ENCODE data around the gene ARHGAP12.
"Not testable (repeated sequence)": the region's sequence is repeated elsewhere in the genome, so short reads cannot be mapped to it uniquely, and the experiment has no call there.

The ARHGAP12 gene

DNA sequence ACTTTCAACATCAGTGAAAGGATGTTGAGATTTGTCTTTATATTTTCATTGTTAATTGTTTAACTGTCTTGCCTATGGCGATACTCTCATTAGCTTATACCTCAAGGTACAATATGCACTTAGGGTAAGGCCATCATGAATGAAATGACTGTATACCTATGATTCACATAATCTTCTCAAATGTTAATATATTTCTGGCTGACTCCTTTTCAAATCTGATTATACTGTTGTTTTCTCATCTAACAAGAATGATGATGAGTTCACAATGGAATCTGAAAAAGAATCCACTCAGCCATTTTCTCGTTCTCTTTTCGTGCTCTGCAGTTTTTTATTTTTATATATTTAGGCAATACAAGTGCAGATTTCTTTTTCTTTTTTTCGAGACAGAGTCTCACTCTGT is 159.1 kb downstream of the ARHGAP12 start:
- DNase-seq (ENCODE audit: low spot score), result peak; percentile 28

- not testable (repeated sequence) for DNase-seq (ENCODE audit: low spot score)
These were observed 159.7 kb downstream of the ARHGAP12 start for GRCh38 chr10:31768935-31769334.

DNA sequence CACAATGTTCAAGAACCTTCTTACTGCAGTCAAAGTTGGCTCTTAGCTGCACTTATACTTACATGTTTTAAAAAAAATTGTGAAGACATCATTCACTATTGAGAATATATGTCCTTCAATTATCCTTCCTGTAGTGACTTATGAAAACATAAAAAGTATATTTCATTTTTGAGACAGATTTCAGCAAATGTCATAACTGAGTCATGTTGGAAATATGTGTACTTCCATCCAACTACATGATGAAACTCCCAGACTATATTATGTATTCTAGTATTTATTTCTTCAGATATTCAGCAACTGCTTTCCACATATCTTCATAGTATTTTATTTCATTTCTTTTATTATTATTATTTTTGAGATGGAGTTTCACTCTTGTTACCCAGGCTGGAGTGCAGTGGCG is 160.2 kb downstream of the ARHGAP12 start:
- no peak for DNase-seq (ENCODE audit: low spot score)

GRCh38 chr10:31765541-31765940 is 163.1 kb downstream of the ARHGAP12 start:
- DNase-seq (ENCODE audit: low spot score), result peak; percentile 77

DNA sequence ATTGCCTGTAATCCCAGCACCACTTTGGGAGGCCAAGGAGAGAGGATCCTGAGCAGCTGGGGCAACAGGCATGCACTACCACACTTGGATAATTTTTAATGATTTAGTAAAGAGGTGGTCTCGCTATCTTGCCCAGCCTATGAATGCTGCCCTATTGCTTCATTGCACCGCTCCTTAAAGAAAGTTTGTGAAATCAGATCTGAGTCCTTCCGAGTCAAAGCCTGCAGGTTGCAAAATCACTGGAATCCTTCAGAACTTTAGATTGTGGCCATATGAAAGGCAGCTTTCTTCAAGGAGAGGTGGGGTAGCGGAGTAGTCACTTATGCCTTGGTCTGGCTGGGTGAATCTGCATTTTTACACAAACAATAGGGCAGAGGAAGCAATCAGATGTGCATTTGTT is 166.3 kb downstream of the ARHGAP12 start:
- DNase-seq (ENCODE audit: low spot score), result no peak

- peak; percentile 50 for DNase-seq (ENCODE audit: low spot score)
These were observed 167.5 kb downstream of the ARHGAP12 start for GRCh38 chr10:31761156-31761555.

DNA sequence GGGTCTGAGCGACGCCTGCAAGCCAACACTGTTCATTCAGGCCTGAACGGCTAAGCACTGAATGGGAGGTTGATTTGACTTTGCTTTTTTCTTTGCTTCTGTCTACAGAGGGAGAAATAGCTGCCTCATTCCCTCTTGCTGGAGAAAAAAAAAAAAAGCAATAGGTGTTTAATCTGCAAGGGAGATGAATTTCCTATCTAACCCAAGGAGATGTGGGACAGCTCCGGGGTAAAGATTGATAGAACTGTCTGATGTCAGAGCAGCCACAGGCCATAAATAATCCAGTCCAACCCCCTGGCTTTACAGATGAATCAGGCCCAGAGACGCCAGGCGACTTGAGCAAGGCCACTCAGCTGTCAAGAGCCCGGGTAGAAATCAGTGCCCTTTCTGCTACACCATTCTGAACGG is 168.0 kb downstream of the ARHGAP12 start:
- no peak for DNase-seq (ENCODE audit: low spot score)

DNA sequence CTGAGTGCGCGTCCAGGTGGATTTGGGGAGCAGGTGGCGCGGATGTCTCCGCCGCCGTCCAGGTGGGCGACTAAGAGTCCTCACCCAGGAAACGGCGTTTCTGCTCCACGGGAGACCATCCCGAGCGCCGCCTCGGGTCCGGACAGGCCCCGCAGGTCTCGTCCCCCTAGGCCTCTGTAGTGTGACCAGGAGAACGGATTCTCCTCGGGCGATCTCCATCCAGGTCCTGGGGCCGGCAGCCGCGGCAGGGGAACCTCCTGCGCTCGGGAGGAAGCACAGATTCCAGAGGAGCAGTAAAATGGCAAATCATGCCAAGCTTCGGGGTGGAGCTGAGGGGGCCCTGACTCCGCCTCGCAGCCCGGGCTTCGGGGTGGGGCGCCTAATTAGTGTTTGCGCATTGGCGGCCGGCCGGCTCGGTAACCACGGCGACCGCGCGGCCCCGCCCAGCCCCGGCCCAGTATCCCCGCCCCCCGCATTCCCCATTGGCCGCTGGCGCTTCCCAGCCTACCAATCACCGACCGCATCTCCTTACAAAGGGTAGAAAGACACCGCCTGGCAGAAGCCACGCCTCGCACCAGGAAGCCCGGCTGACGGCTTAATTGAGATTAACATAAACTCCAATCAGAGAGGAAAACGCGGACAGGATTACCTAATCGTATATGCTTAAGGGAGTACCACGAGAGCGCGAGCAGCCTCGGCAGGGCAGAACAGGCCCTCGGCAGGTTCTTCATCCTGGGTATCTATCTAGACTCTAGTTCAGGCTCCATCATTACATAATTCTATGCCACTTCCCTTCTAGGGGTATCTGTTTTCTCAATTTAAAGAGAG is 168.6 kb downstream of the ARHGAP12 start:
- peak; percentile 98 for DNase-seq (ENCODE audit: low spot score)

DNA sequence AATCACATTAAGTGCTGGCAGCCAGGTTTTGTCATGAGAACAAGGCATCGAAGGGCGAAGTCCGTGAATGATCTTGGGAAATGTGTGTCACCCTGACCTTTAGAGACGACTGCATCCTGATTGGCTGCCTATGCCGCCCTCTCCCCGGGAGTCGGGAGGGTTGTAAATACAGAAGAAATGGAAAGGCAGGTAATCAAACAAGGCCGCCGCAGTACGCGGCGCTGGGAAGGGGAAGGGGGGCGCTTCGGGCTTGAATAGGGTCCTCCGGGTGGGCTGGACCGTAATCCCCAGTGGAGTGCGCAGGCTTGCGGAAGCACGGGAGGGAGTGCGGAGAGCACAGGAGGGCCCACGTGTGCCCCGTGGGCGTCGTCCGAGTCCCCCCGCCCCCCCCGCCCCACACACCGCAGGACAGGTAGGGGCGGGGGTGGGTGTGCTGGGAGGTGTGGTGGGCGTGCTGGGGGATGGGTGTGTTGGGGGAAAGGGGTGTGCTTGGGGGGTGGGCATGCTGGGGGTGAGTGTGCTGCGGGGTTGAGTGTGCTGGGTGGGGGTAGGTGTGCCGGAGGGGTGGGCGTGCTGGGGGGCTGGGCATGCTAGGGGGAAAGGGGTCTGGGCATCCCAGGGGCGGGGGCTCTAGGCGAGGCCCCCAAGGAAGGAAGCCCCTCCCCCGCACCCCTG is 169.4 kb downstream of the ARHGAP12 start:
- peak; percentile 58 for DNase-seq (ENCODE audit: low spot score)

DNA sequence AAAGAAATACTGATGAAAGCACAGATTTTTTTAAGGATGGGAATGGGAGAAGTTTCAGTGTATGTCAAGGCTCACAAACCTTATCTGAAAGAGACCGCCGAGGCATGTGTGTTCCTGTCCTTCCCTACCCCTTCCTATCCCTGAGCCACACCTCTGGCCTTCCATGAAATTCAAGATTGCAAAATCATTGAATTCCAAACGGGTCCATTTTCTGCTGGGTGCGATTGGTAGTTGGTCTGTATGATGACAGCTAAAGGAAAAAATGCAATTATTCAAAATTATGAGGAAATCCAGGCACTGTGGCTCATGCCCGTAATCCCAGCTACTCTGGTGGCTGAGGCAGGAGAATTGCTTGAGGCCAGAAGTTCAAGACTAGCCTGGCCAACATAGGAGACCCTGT is 170.1 kb downstream of the ARHGAP12 start:
- DNase-seq (ENCODE audit: low spot score), result peak; percentile 49

- no peak for DNase-seq (ENCODE audit: low spot score)
These were observed 170.8 kb downstream of the ARHGAP12 start for GRCh38 chr10:31757831-31758230.

DNA sequence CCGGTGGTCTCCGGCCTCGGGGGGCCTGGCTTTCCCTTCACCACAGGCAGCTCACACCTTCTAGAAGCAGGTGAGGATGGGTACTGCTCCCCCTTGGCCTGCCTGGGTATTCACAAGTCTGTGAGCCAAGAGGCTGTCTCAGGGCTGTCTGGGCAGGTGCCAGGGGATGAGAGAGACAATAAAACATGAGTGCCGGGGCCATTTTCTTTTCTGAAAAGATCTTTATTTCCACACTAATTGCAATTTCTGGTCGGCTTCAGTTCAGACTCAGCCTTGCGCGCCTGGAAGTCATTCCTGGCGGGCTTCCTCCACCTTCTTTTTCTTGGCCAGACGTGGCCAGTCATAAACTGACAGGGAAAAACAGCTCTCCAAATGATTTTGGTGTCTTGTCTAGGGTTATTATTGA is 171.2 kb downstream of the ARHGAP12 start:
- DNase-seq (ENCODE audit: low spot score), result no peak

DNA sequence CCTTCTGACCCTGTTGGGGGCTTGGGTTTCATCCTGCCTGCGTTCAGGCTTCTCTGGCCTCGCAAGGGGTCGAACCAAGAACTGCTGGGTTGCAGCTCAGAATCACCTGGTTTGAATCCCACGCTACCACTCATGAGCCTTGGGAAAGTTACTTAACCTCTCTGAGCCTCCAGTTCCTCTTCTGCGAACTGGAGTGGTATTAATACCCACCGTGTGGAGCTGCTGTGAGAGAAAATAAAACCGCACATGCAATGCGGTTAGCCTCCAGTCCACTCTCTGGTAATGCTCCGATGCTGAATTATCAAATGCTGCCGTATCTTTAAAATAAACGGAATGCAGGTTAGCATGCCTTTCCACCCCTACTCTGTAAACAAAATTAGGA is 171.9 kb downstream of the ARHGAP12 start:
- DNase-seq (ENCODE audit: low spot score), result no peak

GRCh38 chr10:31756101-31756728 is 172.4 kb downstream of the ARHGAP12 start:
- DNase-seq (ENCODE audit: low spot score), result no peak

Measured in AG20443 (cell line).